ENCODE measurements around the gene ZNF566.
A peak's percentile ranks its signal among the peaks of the same experiment; 100 is the strongest.

Gene ZNF566

GRCh38 chr19:36489118-36489919 lies at the start of gene ZNF566:
Gene ZNF566 (minus strand): TSS chr19:36489561. CDS start chr19:36476557, 13,004 bp downstream.
- no peaks in the 10 kb centered on the region for H3K9me2 ChIP-seq (replicated peaks; ENCODE audit: low read depth, low read length)
- no peaks in the 10 kb centered on the region for H3K9me3 ChIP-seq (ENCODE audit: insufficient read depth, low read depth, low read length)
- H2AFZ ChIP-seq (ENCODE audit: low read length), result peak within 1 kb of the TSS; percentile 97
- peaks cover 26% of the 10 kb centered on the region for H3K79me2 ChIP-seq (ENCODE audit: insufficient read depth, low read length)
- H3K4me3 ChIP-seq (ENCODE audit: low read length, poor library complexity, severe bottlenecking), result peak within 1 kb of the TSS; percentile 88
- no peaks in the 10 kb centered on the region for H3F3A ChIP-seq (ENCODE audit: low read depth)
- peak within 1 kb of the TSS; percentile 78 for H3K9ac ChIP-seq (ENCODE audit: low read depth, low read length, poor library complexity, severe bottlenecking)
- no peaks in the 10 kb centered on the region for H3K36me3 ChIP-seq (ENCODE audit: insufficient read depth, low read length)
- peaks cover 10% of the 10 kb centered on the region for H3K4me1 ChIP-seq (ENCODE audit: insufficient read depth, low read length, poor library complexity, severe bottlenecking)
- TF ChIP-seq CTCF (conservative IDR thresholded peaks at IDR 0.05; ENCODE audit: low read length) (no peak; the same call in 1 of the 2 replicates), EZH2phosphoT487 (IDR thresholded peaks at IDR 0.05; ENCODE audit: borderline replicate concordance) (no peak)
- no peaks in the 10 kb centered on the region for H3K27me3 ChIP-seq (ENCODE audit: insufficient read depth, low read length, poor library complexity, severe bottlenecking)
- H4K20me1 ChIP-seq (ENCODE audit: insufficient read depth, low read length, poor library complexity, severe bottlenecking), result no peaks in the 10 kb centered on the region
- H3K4me2 ChIP-seq (ENCODE audit: low read depth, low read length, poor library complexity, severe bottlenecking), result peak within 1 kb of the TSS; percentile 76

DNA sequence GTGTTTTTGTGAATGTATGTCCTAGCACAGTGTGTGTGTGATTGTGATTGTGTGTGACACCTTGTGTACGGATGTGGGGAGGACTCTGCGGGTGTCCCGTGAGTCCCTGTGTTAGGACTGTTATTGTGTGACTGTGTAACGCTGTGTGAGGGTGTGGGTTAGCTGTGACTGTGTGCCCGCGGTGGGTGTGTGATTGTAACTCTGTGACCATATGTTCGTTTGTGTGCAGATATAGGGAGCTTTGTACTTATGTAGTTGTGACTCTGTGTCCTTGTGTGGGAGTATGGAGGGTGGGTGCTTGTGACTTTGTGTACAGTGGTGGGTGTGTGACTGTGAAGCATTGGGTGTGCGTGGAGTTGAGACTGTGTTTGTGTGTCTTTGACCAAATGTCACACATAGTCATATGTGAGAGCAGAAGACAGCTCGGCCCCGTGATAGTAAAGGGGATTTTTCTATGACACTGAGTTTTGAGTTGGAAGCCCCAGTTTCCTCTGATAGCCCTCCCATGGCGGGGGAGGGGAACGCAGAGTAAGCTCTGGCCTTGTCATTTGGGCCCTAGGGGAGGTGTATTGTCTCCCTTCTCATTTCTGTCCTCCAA lies 39.7 kb upstream of the ZNF566 start:
- no peaks in the 10 kb centered on the region for H3K9me2 ChIP-seq (replicated peaks; ENCODE audit: low read depth, low read length)
- H3K9ac ChIP-seq (ENCODE audit: low read depth, low read length, poor library complexity, severe bottlenecking), result peak overlapping the region; percentile 92
- peak overlapping the region; percentile 100 for H2AFZ ChIP-seq (ENCODE audit: low read length)
- H3K4me3 ChIP-seq (ENCODE audit: low read length, poor library complexity, severe bottlenecking), result peak overlapping the region; percentile 83
- peak overlapping the region; percentile 95 for H3K4me2 ChIP-seq (ENCODE audit: low read depth, low read length, poor library complexity, severe bottlenecking)
- TF ChIP-seq EZH2phosphoT487 (IDR thresholded peaks at IDR 0.05; ENCODE audit: borderline replicate concordance), result no peak
- H3K27me3 ChIP-seq (ENCODE audit: insufficient read depth, low read length, poor library complexity, severe bottlenecking), result no peaks in the 10 kb centered on the region
- peaks cover 16% of the 10 kb centered on the region for H4K20me1 ChIP-seq (ENCODE audit: insufficient read depth, low read length, poor library complexity, severe bottlenecking)
- peaks cover 21% of the 10 kb centered on the region for H3K4me1 ChIP-seq (ENCODE audit: insufficient read depth, low read length, poor library complexity, severe bottlenecking)
- H3K79me2 ChIP-seq (ENCODE audit: insufficient read depth, low read length), result peaks cover 48% of the 10 kb centered on the region
- no peaks in the 10 kb centered on the region for H3F3A ChIP-seq (ENCODE audit: low read depth)
- no peaks in the 10 kb centered on the region; the same call in 1 of the 2 replicates for H3K9me3 ChIP-seq (ENCODE audit: insufficient read depth, low read depth, low read length)
- no peaks in the 10 kb centered on the region for H3K36me3 ChIP-seq (ENCODE audit: insufficient read depth, low read length)

- Histone ChIP-seq H3K9ac (ENCODE audit: low read depth, low read length, poor library complexity, severe bottlenecking) (peak within 1 kb of the TSS; percentile 92), H3K79me2 (ENCODE audit: insufficient read depth, low read length) (peaks cover 48% of the 10 kb centered on the region), H3K27me3 (ENCODE audit: insufficient read depth, low read length, poor library complexity, severe bottlenecking) (no peaks in the 10 kb centered on the region), H3K9me2 (replicated peaks; ENCODE audit: low read depth, low read length) (no peaks in the 10 kb centered on the region), H3F3A (ENCODE audit: low read depth) (no peaks in the 10 kb centered on the region), H3K4me1 (ENCODE audit: insufficient read depth, low read length, poor library complexity, severe bottlenecking) (peaks cover 21% of the 10 kb centered on the region), H2AFZ (ENCODE audit: low read length) (peak within 1 kb of the TSS; percentile 100), H4K20me1 (ENCODE audit: insufficient read depth, low read length, poor library complexity, severe bottlenecking) (peaks cover 16% of the 10 kb centered on the region), H3K36me3 (ENCODE audit: insufficient read depth, low read length) (no peaks in the 10 kb centered on the region), H3K9me3 (ENCODE audit: insufficient read depth, low read depth, low read length) (no peaks in the 10 kb centered on the region), H3K4me2 (ENCODE audit: low read depth, low read length, poor library complexity, severe bottlenecking) (peak within 1 kb of the TSS; percentile 95), H3K4me3 (ENCODE audit: low read length, poor library complexity, severe bottlenecking) (peak within 1 kb of the TSS; percentile 83)
- TF ChIP-seq EZH2phosphoT487 (IDR thresholded peaks at IDR 0.05; ENCODE audit: borderline replicate concordance) (no peak), CTCF (conservative IDR thresholded peaks at IDR 0.05; ENCODE audit: low read length) (no peak)
These were observed 39.0 kb upstream of the ZNF566 start, which contains the start of gene ZNF260 for GRCh38 chr19:36528194-36528920. Gene ZNF260 (minus strand): TSS chr19:36528271. CDS start chr19:36515238, 13,033 bp downstream.
